H1 (cell line): ENCODE measurements around the gene POLE. TPM values are rescaled to one million over a fixed set of nuclear protein-coding genes. Genes with fewer than 3 reads are reported as not detected.

Experiments used
- BCL11A ChIP-seq, 2 experiments: IDR thresholded peaks; one replicate each; pipeline ENCODE4 v1.6.1; 2011; ENCODE audit warnings: low read depth in 2 of 2, low read length in 2 of 2, mild to moderate bottlenecking in 2 of 2
- CBX8 ChIP-seq: fragments of 300-800, 300-1000 bp; sonication (generic); IDR thresholded peaks from 2 replicates; pipeline ENCODE4 v1.7.1; 2016; ENCODE audit warnings: low read depth, low read length, borderline replicate concordance
- CHD7 ChIP-seq: fragments of 300-600 bp; sonication (generic); IDR thresholded peaks from 2 replicates; pipeline ENCODE4 v1.7.1; 2012; ENCODE audit warnings: low read length, moderate library complexity, mild to moderate bottlenecking, inconsistent platforms; ENCODE audit not compliant: insufficient replicate concordance
- CREB1 ChIP-seq: IDR thresholded peaks from 2 replicates; pipeline ENCODE4 v1.6.1; 2012; ENCODE audit warnings: inconsistent platforms
- KDM1A ChIP-seq: fragments of 200-600, 300-600 bp; sonication (generic); IDR thresholded peaks from 2 replicates; pipeline ENCODE4 v1.7.1; 2016; ENCODE audit warnings: mild to moderate bottlenecking, low read length, borderline replicate concordance
- RNF2 ChIP-seq: fragments of 200-900, 300-1000 bp; sonication (generic); IDR thresholded peaks from 2 replicates; pipeline ENCODE4 v1.7.1; 2016; ENCODE audit warnings: borderline replicate concordance, low read depth, mild to moderate bottlenecking, antibody characterized with exemption, low read length; ENCODE audit not compliant: poor library complexity, severe bottlenecking; ENCODE audit errors: missing control alignments
- SAP30 ChIP-seq: fragments of 300-600 bp; sonication (generic); IDR thresholded peaks from 2 replicates; pipeline ENCODE4 v1.7.1; 2012; ENCODE audit warnings: low read length, moderate library complexity, mild to moderate bottlenecking, inconsistent platforms; ENCODE audit not compliant: insufficient read depth, insufficient replicate concordance
- SP1 ChIP-seq: IDR thresholded peaks from 2 replicates; pipeline ENCODE4 v1.6.1; 2011; ENCODE audit warnings: low read depth, low read length
- TBP ChIP-seq: IDR thresholded peaks from 2 replicates; pipeline ENCODE4 v1.6.1; 2011; ENCODE audit warnings: low read depth, low read length, improper control_type of control experiment
- USF2 ChIP-seq: IDR thresholded peaks from 2 replicates; pipeline ENCODE4 v1.6.1; 2011; ENCODE audit warnings: low read length, improper control_type of control experiment
- polyA plus RNA-seq, 7 experiments: library from polyadenylated mRNA; depleted of rRNA in 3 of 7; stranded (reverse) in 5 of 7; unstranded in 2 of 7; fragments of >200 nt in 5 of 7; fragments of 200-250 nt in 2 of 7; gene quantifications; 1 replicate in 5 of 7; 2 replicates in 1 of 7; 4 replicates in 1 of 7; pipeline versions ENCODE4 v1.2.1 to v1.2.3, GENCODE V29; 2011 to 2013; ENCODE audit warnings: missing spikeins in 2 of 7, mixed read lengths in 2 of 7
- total RNA-seq: library from RNA; stranded (reverse); fragmentation: NEBNext Ultra II Directional; extraction: Animal tissue kit (Norgen Biotek cat#: 25700); gene quantifications from 2 replicates; pipeline ENCODE4 v1.2.1, GENCODE V29; 2021

Gene POLE
- total and polyA plus RNA-seq, 2 of the 8 experiments (the other 6 are each of a cell fraction or from before 2014, with no cell fraction given) = 59.7 to 115 TPM

GRCh38 chr12:132588319-132588718 lies 98.8 kb downstream of the POLE start (continued):
- TF ChIP-seq BCL11A (IDR thresholded peaks at IDR 0.05; ENCODE audit: low read depth in 2 of 2, low read length in 2 of 2) (no peak), CBX8 (no peak), CHD7 (no peak), SAP30 (no peak), RNF2 (no peak), CREB1 (no peak), USF2 (no peak), SP1 (no peak), TBP (no peak), KDM1A (no peak)
